Common myeloid progenitor, CD34-positive (primary cell): ENCODE results near the gene TTC23.
"Not testable (repeated sequence)": the region's sequence is repeated elsewhere in the genome, so short reads cannot be mapped to it uniquely, and the experiment has no call there.

ENCODE experiments used
- CTCF ChIA-PET: fragments of 350-600 bp; sonication (Branson Sonifier 250); formaldehyde crosslinking; loops from one replicate; lab custom pipeline; 2021; ENCODE audit warnings: antibody characterized with exemption; lab: Charles Lee
- POLR2A ChIA-PET: fragments of 350-600 bp; sonication (Branson Sonifier 250); formaldehyde crosslinking; loops from one replicate; lab custom pipeline; 2021; ENCODE audit warnings: antibody characterized with exemption; lab: Charles Lee
- DNase-seq, 3 donors: peaks; one replicate each; pipeline versions ENCODE4 v3.0.0 to v3.0.0-alpha.2; 2013
- H3K27ac ChIP-seq, 2 experiments: 1 replicate in 1 of 2; 2 replicates in 1 of 2; pipeline ENCODE4 v1.7.0; 2013; ENCODE audit warnings: inconsistent platforms in 2 of 2, low read length in 2 of 2, mild to moderate bottlenecking in 2 of 2, low read depth in 1 of 2, moderate library complexity in 1 of 2; ENCODE audit not compliant: severe bottlenecking in 2 of 2, insufficient read depth in 1 of 2, poor library complexity in 1 of 2
- H3K27me3 ChIP-seq, 5 experiments: replicated peaks in 2 of 5; 1 replicate in 3 of 5; 2 replicates in 2 of 5; pipeline versions ENCODE4 v1.6.1 to v1.7.0; 2013; ENCODE audit warnings: low read length in 4 of 5, mild to moderate bottlenecking in 2 of 5, moderate library complexity in 2 of 5, inconsistent platforms in 1 of 5; ENCODE audit not compliant: insufficient read depth in 5 of 5, control insufficient read depth in 4 of 5
- H3K36me3 ChIP-seq, 4 experiments: 1 replicate in 2 of 4; 2 replicates in 2 of 4; pipeline versions ENCODE4 v1.6.1 to v1.7.0; 2013; ENCODE audit warnings: low read length in 3 of 4, control low read depth in 1 of 4, mild to moderate bottlenecking in 1 of 4; ENCODE audit not compliant: control insufficient read depth in 4 of 4, insufficient read depth in 4 of 4
- H3K4me1 ChIP-seq, 4 experiments: 1 replicate in 3 of 4; 2 replicates in 1 of 4; pipeline versions ENCODE4 v1.6.1 to v1.7.1; 2013; ENCODE audit warnings: low read length in 3 of 4, mild to moderate bottlenecking in 3 of 4, control low read depth in 1 of 4, inconsistent platforms in 1 of 4, moderate library complexity in 1 of 4; ENCODE audit not compliant: control insufficient read depth in 4 of 4, insufficient read depth in 4 of 4; ENCODE audit errors: control extremely low read depth in 1 of 4
- H3K4me3 ChIP-seq, 7 experiments: 1 replicate in 4 of 7; 2 replicates in 3 of 7; pipeline versions ENCODE4 v1.5.1 to v1.7.0; 2013; ENCODE audit warnings: mild to moderate bottlenecking in 7 of 7, low read length in 6 of 7, moderate library complexity in 6 of 7, inconsistent platforms in 2 of 7, low read depth in 2 of 7, control low read depth in 1 of 7; ENCODE audit not compliant: insufficient read depth in 4 of 7, control insufficient read depth in 1 of 7; ENCODE audit errors: extremely low read depth in 1 of 7
- H3K9me3 ChIP-seq, 5 experiments: 1 replicate in 4 of 5; 2 replicates in 1 of 5; pipeline versions ENCODE4 v1.6.1 to v1.7.1; 2013; ENCODE audit warnings: low read length in 4 of 5, mild to moderate bottlenecking in 2 of 5, inconsistent platforms in 1 of 5, low read depth in 1 of 5, moderate library complexity in 1 of 5; ENCODE audit not compliant: control insufficient read depth in 4 of 5, insufficient read depth in 2 of 5; ENCODE audit errors: control extremely low read depth in 1 of 5
- WGBS: methylation state at CpG from one replicate; pipeline ENCODE4 v1.1.5; 2013; ENCODE audit not compliant: insufficient coverage; 5-methylcytosine and 5-hydroxymethylcytosine counted together

TTC23 gene

DNA sequence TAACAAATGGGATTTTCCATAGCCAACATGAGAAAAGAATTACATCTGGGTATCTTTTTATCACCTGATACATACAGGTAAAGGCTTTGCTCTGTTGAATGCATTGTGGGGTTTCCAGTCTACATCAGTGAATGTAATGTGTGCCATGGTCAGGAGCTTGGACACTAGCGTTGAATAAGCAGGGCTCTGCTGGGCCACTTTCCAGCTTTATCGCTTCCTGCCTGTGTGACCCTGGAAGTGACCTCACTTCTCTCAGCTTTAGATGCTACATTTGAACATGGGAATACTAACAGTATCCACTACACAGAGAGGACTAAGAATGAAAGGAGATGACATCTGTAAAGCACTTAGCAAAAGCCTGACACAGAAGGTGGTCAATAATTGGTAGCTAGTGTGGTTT, 40.1 kb downstream of the TTC23 start:
- Histone ChIP-seq H3K9me3 (peaks cover 0 to 2% (median 0%) of the 10 kb centered on the region in 5 experiments), H3K36me3 (no peaks in the 10 kb centered on the region), H3K4me1 (no peaks in the 10 kb centered on the region), H3K27me3 (no peaks in the 10 kb centered on the region), H3K4me3 (no peak overlapping the region), H3K27ac (no peak overlapping the region)
- POLR2A ChIA-PET: no interaction called here
- DNase-seq: no peak
- CTCF ChIA-PET: interaction anchor here (0.6 to 0.8 kb wide), 2 partner anchors 13 kb away, joined by 3 read pairs; no protein-coding TSS in a partner anchor
- WGBS: 100% methylated on average over 1 of the region's 2 CpGs

DNA sequence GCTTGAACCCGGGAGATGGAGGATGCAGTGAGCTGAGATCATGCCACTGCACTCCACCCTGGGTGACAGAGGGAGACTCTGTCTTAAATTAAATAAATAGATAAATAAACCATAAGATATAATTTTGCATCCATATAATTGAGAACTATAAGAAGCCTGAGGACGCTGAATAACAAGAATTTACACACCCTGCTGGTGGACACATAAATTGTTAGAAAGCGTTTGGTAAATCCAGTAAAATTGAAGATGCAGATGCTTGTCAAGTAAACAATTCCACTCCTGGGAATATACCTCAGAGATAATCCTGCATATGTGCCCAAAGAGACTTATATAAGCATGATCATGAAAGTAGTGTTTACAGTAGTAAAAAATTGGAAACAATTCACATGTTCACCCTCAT, 41.7 kb downstream of the TTC23 start:
- Histone ChIP-seq H3K9me3 (peaks cover 0 to 2% (median 0%) of the 10 kb centered on the region in 5 experiments), H3K4me3 (no peak overlapping the region), H3K27ac (no peak overlapping the region), H3K36me3 (no peaks in the 10 kb centered on the region), H3K4me1 (no peaks in the 10 kb centered on the region), H3K27me3 (no peaks in the 10 kb centered on the region)
- ChIA-PET POLR2A (no interaction called here), CTCF (interaction anchor here (0.9 kb wide), 1 partner anchor 102 kb away, joined by 3 read pairs; no protein-coding TSS in a partner anchor)
- no peak for DNase-seq
- no CpG with 5 or more reads among the region's 3 CpGs for WGBS

DNA sequence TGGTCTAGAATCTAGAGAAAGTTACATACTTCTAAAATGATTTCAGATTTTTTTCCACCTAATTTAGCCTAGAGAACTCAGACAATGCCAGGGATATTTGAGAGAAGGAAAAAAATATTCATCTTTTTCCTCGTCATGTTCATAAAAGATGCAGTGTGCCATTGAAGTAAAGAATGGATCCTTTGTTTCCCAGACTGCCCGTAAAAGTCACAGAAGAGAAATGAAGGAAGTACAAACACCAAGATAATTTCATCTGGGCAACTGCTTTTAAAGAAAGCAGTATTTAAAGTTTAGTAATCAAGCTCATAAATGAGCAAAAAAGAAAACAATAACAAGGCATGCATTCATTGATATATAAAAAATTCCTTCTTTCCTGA, 47.2 kb downstream of the TTC23 start:
- no peaks in the 10 kb centered on the region for H3K27me3 ChIP-seq
- H3K4me3 ChIP-seq: no peak overlapping the region
- ChIA-PET POLR2A (no interaction called here), CTCF (interaction anchor here (0.7 kb wide), 1 partner anchor 102 kb away, joined by 3 read pairs; no protein-coding TSS in a partner anchor)
- DNase-seq: no peak
- H3K27ac ChIP-seq: no peak overlapping the region
- H3K4me1 ChIP-seq: no peaks in the 10 kb centered on the region
- no CpG with 5 or more reads among the region's 2 CpGs for WGBS
- H3K9me3 ChIP-seq: peaks cover 0 to 2% (median 0%) of the 10 kb centered on the region in 5 experiments
- peaks cover 0 to 3% (median 3%) of the 10 kb centered on the region in 4 experiments for H3K36me3 ChIP-seq

DNA sequence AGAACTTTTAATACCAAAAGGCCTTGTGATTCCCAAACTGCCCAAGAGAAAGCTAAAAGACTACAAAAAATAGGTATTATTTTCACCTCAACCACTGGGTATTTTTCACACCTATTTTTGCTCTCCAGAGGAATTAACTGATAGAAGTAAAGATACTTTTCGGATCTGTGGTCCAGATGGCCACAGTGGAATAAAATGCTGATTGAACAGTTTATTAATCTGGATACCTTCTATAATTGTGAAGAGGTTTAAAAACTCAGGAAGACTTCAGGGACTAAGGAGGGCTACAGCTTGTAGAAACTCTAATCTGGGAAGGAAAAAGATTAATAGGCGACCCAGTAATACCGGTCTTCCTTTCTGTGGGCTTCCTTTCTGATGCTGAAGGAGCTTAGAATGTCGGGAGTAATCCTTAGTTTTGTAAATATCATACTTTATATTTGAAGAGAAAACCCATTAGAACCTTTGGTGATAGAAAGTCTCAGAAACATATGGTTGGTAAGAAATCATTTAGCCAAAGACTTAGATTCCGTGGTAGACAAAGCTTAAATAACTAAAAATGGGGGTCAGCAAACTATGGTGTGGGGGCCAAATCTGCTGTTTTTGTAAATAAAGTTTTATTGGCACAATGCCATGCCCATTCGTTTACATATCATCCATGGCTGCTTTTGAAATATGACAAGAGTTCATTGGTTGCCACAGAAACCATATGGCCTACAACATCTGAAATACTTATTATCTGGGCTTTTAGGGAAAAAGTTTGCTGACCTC, 47.8 kb downstream of the TTC23 start:
- H3K36me3 ChIP-seq: peaks cover 0 to 3% (median 3%) of the 10 kb centered on the region in 4 experiments
- ChIA-PET CTCF (interaction anchor here (0.7 kb wide), 1 partner anchor 102 kb away, joined by 3 read pairs; no protein-coding TSS in a partner anchor), POLR2A (no interaction called here)
- H3K4me1 ChIP-seq: no peaks in the 10 kb centered on the region
- no peak overlapping the region for H3K4me3 ChIP-seq
- 90% methylated on average over 2 of the region's 6 CpGs for WGBS
- DNase-seq: no peak
- no peaks in the 10 kb centered on the region for H3K27me3 ChIP-seq
- H3K9me3 ChIP-seq: peaks cover 0 to 2% (median 0%) of the 10 kb centered on the region in 5 experiments
- H3K27ac ChIP-seq: no peak overlapping the region

DNA sequence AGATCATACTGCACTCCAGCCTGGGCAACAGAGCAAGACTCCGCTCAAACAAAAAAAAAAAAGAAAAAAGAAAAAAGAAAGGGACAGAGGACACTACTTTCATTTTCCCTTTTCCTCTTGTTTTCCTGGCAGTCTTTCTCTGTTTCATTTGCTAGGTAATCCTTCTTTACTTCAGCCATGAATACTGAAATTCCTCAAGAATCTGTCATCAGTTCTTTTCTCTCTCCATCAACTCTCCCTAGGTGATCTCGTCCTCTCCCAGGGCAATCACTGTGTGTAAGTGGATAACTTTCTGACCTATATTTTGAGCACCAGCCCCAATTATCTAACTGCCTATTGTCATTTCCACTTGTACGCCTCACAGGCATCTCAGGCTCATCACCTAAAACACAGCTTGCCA, 51.5 kb downstream of the TTC23 start:
- ChIA-PET POLR2A (no interaction called here), CTCF (no interaction called here)
- no peak overlapping the region for H3K27ac ChIP-seq
- no peaks in the 10 kb centered on the region for H3K27me3 ChIP-seq
- H3K9me3 ChIP-seq: peaks cover 0 to under 1% (median 0%) of the 10 kb centered on the region in 5 experiments
- H3K4me1 ChIP-seq: no peaks in the 10 kb centered on the region
- H3K4me3 ChIP-seq: no peak overlapping the region
- WGBS: 100% methylated on average over 1 of the region's 3 CpGs
- DNase-seq: no peak
- peaks cover 2 to 3% (median 3%) of the 10 kb centered on the region in 4 experiments for H3K36me3 ChIP-seq

- CTCF ChIA-PET, H3K27me3 ChIP-seq, H3K9me3 ChIP-seq, H3K27ac ChIP-seq, DNase-seq, H3K4me3 ChIP-seq, H3K4me1 ChIP-seq, POLR2A ChIA-PET: not testable (repeated sequence)
- WGBS: 100% methylated on average over 1 of the region's 1 CpG
- H3K36me3 ChIP-seq: peaks cover 0 to 11% (median 4%) of the 10 kb centered on the region in 4 experiments
Measured at GRCh38 chr15:99192181-99192580, 57.2 kb downstream of the TTC23 start.

DNA sequence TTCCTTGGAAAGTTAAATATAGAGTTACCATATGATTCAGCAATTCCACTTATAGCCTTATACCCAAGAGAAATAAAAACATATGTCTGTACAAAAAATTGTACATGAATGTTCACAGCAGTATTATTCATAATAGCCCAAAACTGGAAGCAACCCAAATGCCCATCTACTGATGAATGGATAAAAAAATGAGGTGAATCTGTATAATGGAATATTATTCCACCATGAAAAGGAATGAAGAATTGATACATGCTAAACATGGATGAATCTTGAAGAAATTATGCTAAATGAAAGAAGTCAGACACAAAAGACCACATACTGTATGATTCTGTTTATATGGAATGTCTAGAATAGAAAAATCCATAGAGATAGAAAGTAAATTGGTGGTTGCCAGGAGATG, 61.4 kb downstream of the TTC23 start:
- no peaks in the 10 kb centered on the region for H3K4me1 ChIP-seq
- peaks cover 0 to 5% (median 3%) of the 10 kb centered on the region in 5 experiments for H3K9me3 ChIP-seq
- no peak overlapping the region for H3K4me3 ChIP-seq
- no peak for DNase-seq
- no peaks in the 10 kb centered on the region for H3K27me3 ChIP-seq
- ChIA-PET POLR2A (no interaction called here), CTCF (no interaction called here)
- H3K36me3 ChIP-seq: peaks cover 0 to 11% (median 3%) of the 10 kb centered on the region in 4 experiments
- no peak overlapping the region for H3K27ac ChIP-seq
